ENCODE measurements around the gene SREBF2. TPM values are rescaled to one million over a fixed set of nuclear protein-coding genes. Genes with fewer than 3 reads are reported as not detected.

The SREBF2 gene
- total RNA-seq, 1 donor from 2014 or later: 209 TPM

- intact Hi-C loops (cut with micrococcal nuclease): no loop called here
- peaks cover 34% of the 10 kb centered on the region for H3K36me3 Mint-ChIP-seq (ENCODE audit: low read depth)
- peaks cover 11% of the 10 kb centered on the region for H3K27me3 Mint-ChIP-seq
- no peak for DNase-seq
- no peak overlapping the region for H3K4me3 Mint-ChIP-seq
- no peaks in the 10 kb centered on the region for H3K9me3 Mint-ChIP-seq
- H3K27ac Mint-ChIP-seq: peak overlapping the region; percentile 20
- peaks cover 23% of the 10 kb centered on the region for H3K4me1 Mint-ChIP-seq
Observed at GRCh38 chr22:41906822-41907221, 73.9 kb downstream of the SREBF2 start.

- H3K36me3 Mint-ChIP-seq (ENCODE audit: low read depth): peaks cover 30% of the 10 kb centered on the region
- peaks cover 25% of the 10 kb centered on the region for H3K4me1 Mint-ChIP-seq
- H3K27me3 Mint-ChIP-seq: peaks cover 20% of the 10 kb centered on the region
- H3K4me3 Mint-ChIP-seq: no peak overlapping the region
- DNase-seq: no peak
- H3K9me3 Mint-ChIP-seq: no peaks in the 10 kb centered on the region
- intact Hi-C loops (cut with micrococcal nuclease): no loop called here
- no peak overlapping the region for H3K27ac Mint-ChIP-seq
Observed at GRCh38 chr22:41907436-41908401, 74.8 kb downstream of the SREBF2 start.

- Mint-ChIP-seq H3K9me3 (no peaks in the 10 kb centered on the region), H3K36me3 (ENCODE audit: low read depth) (peaks cover 34% of the 10 kb centered on the region), H3K27me3 (peaks cover 28% of the 10 kb centered on the region), H3K27ac (peak overlapping the region; percentile 62), H3K4me3 (peak overlapping the region; percentile 68), H3K4me1 (peaks cover 32% of the 10 kb centered on the region)
- intact Hi-C loops (cut with micrococcal nuclease): no loop called here
- peak; percentile 81 for DNase-seq
Observed at GRCh38 chr22:41908411-41909309, 75.8 kb downstream of the SREBF2 start.

GRCh38 chr22:41909310-41910049, 76.6 kb downstream of the SREBF2 start:
- H3K27ac Mint-ChIP-seq: no peak overlapping the region
- intact Hi-C loops (cut with micrococcal nuclease): no loop called here
- no peaks in the 10 kb centered on the region for H3K9me3 Mint-ChIP-seq
- peak overlapping the region; percentile 52 for H3K4me3 Mint-ChIP-seq
- peak; percentile 63 for DNase-seq
- H3K4me1 Mint-ChIP-seq: peaks cover 32% of the 10 kb centered on the region
- peaks cover 28% of the 10 kb centered on the region for H3K36me3 Mint-ChIP-seq (ENCODE audit: low read depth)
- H3K27me3 Mint-ChIP-seq: peaks cover 28% of the 10 kb centered on the region

- peak overlapping the region; percentile 39 for H3K4me3 Mint-ChIP-seq
- H3K36me3 Mint-ChIP-seq (ENCODE audit: low read depth): peaks cover 28% of the 10 kb centered on the region
- no peaks in the 10 kb centered on the region for H3K9me3 Mint-ChIP-seq
- peaks cover 32% of the 10 kb centered on the region for H3K4me1 Mint-ChIP-seq
- intact Hi-C loops (cut with micrococcal nuclease): no loop called here
- no peak overlapping the region for H3K27ac Mint-ChIP-seq
- peak; percentile 76 for DNase-seq
- H3K27me3 Mint-ChIP-seq: peaks cover 28% of the 10 kb centered on the region
Observed at GRCh38 chr22:41910050-41911000, 77.4 kb downstream of the SREBF2 start.

GRCh38 chr22:41911001-41911611, 78.2 kb downstream of the SREBF2 start:
- Mint-ChIP-seq H3K27ac (no peak overlapping the region), H3K27me3 (peaks cover 36% of the 10 kb centered on the region), H3K4me1 (peaks cover 36% of the 10 kb centered on the region), H3K36me3 (ENCODE audit: low read depth) (peaks cover 22% of the 10 kb centered on the region), H3K9me3 (no peaks in the 10 kb centered on the region), H3K4me3 (peak overlapping the region; percentile 41)
- intact Hi-C loops (cut with micrococcal nuclease): no loop called here
- peak; percentile 66 for DNase-seq

- intact Hi-C loops (cut with micrococcal nuclease): no loop called here
- DNase-seq: no peak
- Mint-ChIP-seq H3K4me1 (peaks cover 35% of the 10 kb centered on the region), H3K4me3 (peak overlapping the region; percentile 79), H3K9me3 (no peaks in the 10 kb centered on the region), H3K27me3 (peaks cover 47% of the 10 kb centered on the region), H3K27ac (no peak overlapping the region), H3K36me3 (ENCODE audit: low read depth) (peaks cover 18% of the 10 kb centered on the region)
Observed at GRCh38 chr22:41912338-41913039, 79.6 kb downstream of the SREBF2 start.

- DNase-seq: no peak
- Mint-ChIP-seq H3K9me3 (no peaks in the 10 kb centered on the region), H3K4me3 (peak overlapping the region; percentile 79), H3K4me1 (peaks cover 35% of the 10 kb centered on the region), H3K27me3 (peaks cover 47% of the 10 kb centered on the region), H3K36me3 (ENCODE audit: low read depth) (peaks cover 16% of the 10 kb centered on the region), H3K27ac (peak overlapping the region; percentile 73)
- intact Hi-C loops (cut with micrococcal nuclease): no loop called here
Observed at GRCh38 chr22:41913040-41913719, 80.3 kb downstream of the SREBF2 start.

GRCh38 chr22:41913842-41914534, 81.1 kb downstream of the SREBF2 start:
- intact Hi-C loops (cut with micrococcal nuclease): no loop called here
- peak overlapping the region; percentile 34 for H3K27ac Mint-ChIP-seq
- DNase-seq: no peak
- no peaks in the 10 kb centered on the region for H3K9me3 Mint-ChIP-seq
- peaks cover 14% of the 10 kb centered on the region for H3K36me3 Mint-ChIP-seq (ENCODE audit: low read depth)
- H3K27me3 Mint-ChIP-seq: peaks cover 44% of the 10 kb centered on the region
- peaks cover 30% of the 10 kb centered on the region for H3K4me1 Mint-ChIP-seq
- peak overlapping the region; percentile 60 for H3K4me3 Mint-ChIP-seq

- DNase-seq: no peak
- Mint-ChIP-seq H3K27ac (no peak overlapping the region), H3K36me3 (ENCODE audit: low read depth) (peaks cover 12% of the 10 kb centered on the region), H3K4me1 (peaks cover 30% of the 10 kb centered on the region), H3K4me3 (no peak overlapping the region), H3K27me3 (peaks cover 42% of the 10 kb centered on the region), H3K9me3 (no peaks in the 10 kb centered on the region)
- intact Hi-C loops (cut with micrococcal nuclease): no loop called here
Observed at GRCh38 chr22:41914611-41915034, 81.7 kb downstream of the SREBF2 start.

Data from activated CD4-positive, alpha-beta T cell treated with anti-CD3 and anti-CD28 coated beads, Interleukin-2, amount 10 ng/mL, durations not matched to agents 24 days and 14 days (primary cell).